Body of pancreas (tissue), 4 donors: Measurements from ENCODE around the gene EOMES. TPM values are rescaled to one million over a fixed set of nuclear protein-coding genes. Genes with fewer than 3 reads are reported as not detected.

Source experiments
- ATAC-seq: fragments of 150-250 bp; one replicate; pipeline ENCODE4 v1.9.1; 2016
- DNase-seq, 4 donors: peaks; one replicate each; pipeline ENCODE4 v3.0.0-alpha.2; 2019
- H3K27ac ChIP-seq, 4 donors: fragments of 200-600 bp; sonication (generic); 1 replicate in 3 of 4; 2 replicates in 1 of 4; pipeline versions ENCODE4 v1.5.1 to v1.6.1; 2016 to 2019; ENCODE audit warnings: mild to moderate bottlenecking in 1 of 4, mixed read lengths in 1 of 4, moderate library complexity in 1 of 4
- H3K27me3 ChIP-seq, 2 donors: fragments of 200-600 bp; sonication (generic); one replicate each; pipeline ENCODE4 v1.6.0; 2016; ENCODE audit warnings: mild to moderate bottlenecking in 1 of 2
- H3K36me3 ChIP-seq, 2 donors: fragments of 200-600 bp; sonication (generic); replicated peaks in 1 of 2; 2 replicates each; pipeline ENCODE4 v1.5.1; 2016; ENCODE audit warnings: low read depth in 2 of 2; ENCODE audit not compliant: insufficient read depth in 1 of 2
- H3K4me1 ChIP-seq: fragments of 200-600 bp; sonication (generic); one replicate; pipeline ENCODE4 v1.6.0; 2016
- H3K4me3 ChIP-seq, 2 donors: fragments of 200-600 bp; sonication (generic); 1 replicate in 1 of 2; 2 replicates in 1 of 2; pipeline ENCODE4 v1.5.1; 2016 to 2019
- H3K9me3 ChIP-seq, 3 donors: fragments of 200-600 bp; sonication (generic); 1 replicate in 2 of 3; 2 replicates in 1 of 3; pipeline ENCODE4 v1.5.1; 2016
- CTCF ChIP-seq, 7 experiments: fragments of 450-650 bp in 4 of 7; fragments of 200-600 bp in 3 of 7; sonication (generic) in 3 of 7; IDR thresholded peaks; one replicate each; pipeline ENCODE4 v1.5.1; 2016 to 2019; ENCODE audit warnings: antibody characterized with exemption in 7 of 7
- POLR2A ChIP-seq, 3 donors: fragments of 450-650 bp; IDR thresholded peaks; one replicate each; pipeline ENCODE4 v1.6.1; 2016; ENCODE audit warnings: antibody characterized with exemption in 3 of 3, mild to moderate bottlenecking in 2 of 3
- WGBS, 2 donors: methylation state at CpG; one replicate each; pipeline ENCODE4 v1.1.5; 2017; 5-methylcytosine and 5-hydroxymethylcytosine counted together
- intact Hi-C: fragments of 100-400 bp; cut with DNase I; formaldehyde crosslinking; loops from one replicate; pipeline ENCODE4 v1.15.1; 2023
- total RNA-seq, 2 donors: library from RNA; depleted of rRNA; stranded (reverse); fragments of >200 nt; gene quantifications; one replicate each; pipeline ENCODE4 v1.1.0, GENCODE V29; 2016

Gene EOMES
- total RNA-seq, 2 donors from 2014 or later = 0.52 TPM; not detected in 1

GRCh38 chr3:27695636-27696035, 26.5 kb downstream of the EOMES start:
- no peak for TF ChIP-seq CTCF (IDR thresholded peaks at IDR 0.05)
- no peak for TF ChIP-seq POLR2A (IDR thresholded peaks at IDR 0.05)
- intact Hi-C loops = no loop called here
- Histone ChIP-seq H3K27ac (no peak overlapping the region), H3K4me3 (no peak overlapping the region), H3K36me3 (no peaks in the 10 kb centered on the region), H3K27me3 (no peaks in the 10 kb centered on the region), H3K4me1 (no peaks in the 10 kb centered on the region), H3K9me3 (no peaks in the 10 kb centered on the region)
- WGBS, 2 donors = 63 to 78% methylated on average over 2 of the region's 2 CpGs
- ATAC-seq = no peak
- DNase-seq = no peak

- no peak overlapping the region for H3K4me3 ChIP-seq
- no peaks in the 10 kb centered on the region for H3K9me3 ChIP-seq
- WGBS, 2 donors = 76 to 92% methylated on average over 5 of the region's 5 CpGs
- H3K36me3 ChIP-seq = no peaks in the 10 kb centered on the region
- TF ChIP-seq CTCF (IDR thresholded peaks at IDR 0.05) (no peak), POLR2A (IDR thresholded peaks at IDR 0.05) (no peak)
- ATAC-seq (no peak), DNase-seq (no peak)
- H3K4me1 ChIP-seq = no peaks in the 10 kb centered on the region
- H3K27me3 ChIP-seq = no peaks in the 10 kb centered on the region
- intact Hi-C loops = no loop called here
- no peak overlapping the region for H3K27ac ChIP-seq
Measured at GRCh38 chr3:27688053-27688452, 34.1 kb downstream of the EOMES start.

GRCh38 chr3:27686642-27687041, 35.5 kb downstream of the EOMES start:
- Histone ChIP-seq H3K4me1 (no peaks in the 10 kb centered on the region), H3K4me3 (no peak overlapping the region), H3K27me3 (no peaks in the 10 kb centered on the region), H3K9me3 (no peaks in the 10 kb centered on the region), H3K36me3 (no peaks in the 10 kb centered on the region), H3K27ac (no peak overlapping the region)
- intact Hi-C loops = no loop called here
- 24 to 30% methylated on average over 1 of the region's 1 CpG for WGBS, 2 donors
- no peak for TF ChIP-seq POLR2A (IDR thresholded peaks at IDR 0.05)
- TF ChIP-seq CTCF (IDR thresholded peaks at IDR 0.05) = no peak
- ATAC-seq (no peak), DNase-seq (no peak)

GRCh38 chr3:27685474-27685873, 36.6 kb downstream of the EOMES start:
- no peaks in the 10 kb centered on the region for H3K27me3 ChIP-seq
- WGBS, 2 donors = 74 to 75% methylated on average over 1 of the region's 1 CpG
- H3K9me3 ChIP-seq = no peaks in the 10 kb centered on the region
- H3K4me1 ChIP-seq = peaks cover 4% of the 10 kb centered on the region
- ATAC-seq (no peak), DNase-seq (no peak)
- TF ChIP-seq CTCF (IDR thresholded peaks at IDR 0.05) (no peak), POLR2A (IDR thresholded peaks at IDR 0.05) (no peak)
- no peak overlapping the region for H3K27ac ChIP-seq
- H3K36me3 ChIP-seq = no peaks in the 10 kb centered on the region
- intact Hi-C loops = no loop called here
- H3K4me3 ChIP-seq = no peak overlapping the region

GRCh38 chr3:27684302-27684701, 37.8 kb downstream of the EOMES start:
- intact Hi-C loops = no loop called here

More at GRCh38 chr3:27684302-27684701, 37.8 kb downstream of the EOMES start:
- H3K36me3 ChIP-seq = no peaks in the 10 kb centered on the region
- H3K9me3 ChIP-seq = no peaks in the 10 kb centered on the region
- peaks cover 4% of the 10 kb centered on the region for H3K4me1 ChIP-seq
- DNase-seq = no peak
- WGBS, 2 donors = 86 to 92% methylated on average over 2 of the region's 2 CpGs
- no peaks in the 10 kb centered on the region for H3K27me3 ChIP-seq
- no peak overlapping the region for H3K4me3 ChIP-seq
- no peak overlapping the region for H3K27ac ChIP-seq
- no peak for TF ChIP-seq CTCF (IDR thresholded peaks at IDR 0.05)
- no peak for TF ChIP-seq POLR2A (IDR thresholded peaks at IDR 0.05)
- no peak for ATAC-seq
